ENCODE measurements around the gene PHRF1.

Gene PHRF1

GRCh38 chr11:617199-617911 lies 41.1 kb downstream of the PHRF1 start:
- no peak for DNase-seq

GRCh38 chr11:617912-618682 lies 41.8 kb downstream of the PHRF1 start:
- DNase-seq, result no peak

- no peak for DNase-seq
Measured at GRCh38 chr11:618856-619627, 42.8 kb downstream of the PHRF1 start.

GRCh38 chr11:619628-620050 lies 43.4 kb downstream of the PHRF1 start:
- no peak for DNase-seq

GRCh38 chr11:620201-620600 lies 43.9 kb downstream of the PHRF1 start:
- DNase-seq, result no peak

- peak; percentile 31 for DNase-seq
Measured at GRCh38 chr11:620935-621814, 44.9 kb downstream of the PHRF1 start.

GRCh38 chr11:621838-622237 lies 45.6 kb downstream of the PHRF1 start:
- no peak for DNase-seq

GRCh38 chr11:623349-623869 lies 47.1 kb downstream of the PHRF1 start:
- no peak for DNase-seq

GRCh38 chr11:623999-624704 lies 47.9 kb downstream of the PHRF1 start:
- DNase-seq, result no peak

GRCh38 chr11:624705-625635 lies 48.7 kb downstream of the PHRF1 start, which contains the start of gene CDHR5:
TSS of gene CDHR5 (minus strand) at chr11:624955. CDS start at chr11:624902, 53 bp downstream.
- DNase-seq, result no peak

GRCh38 chr11:625636-626268 lies 49.5 kb downstream of the PHRF1 start:
- no peak for DNase-seq

- DNase-seq, result no peak
Measured at GRCh38 chr11:626475-627307, 50.4 kb downstream of the PHRF1 start, which contains the start of gene SCT. TSS of gene SCT (minus strand) at chr11:627181. CDS start at chr11:627143, 38 bp downstream.

GRCh38 chr11:627308-627576 lies 51.0 kb downstream of the PHRF1 start:
- DNase-seq, result no peak

- no peak for DNase-seq
Measured at GRCh38 chr11:628056-628455, 51.8 kb downstream of the PHRF1 start.

- no peak for DNase-seq
Measured at GRCh38 chr11:629237-629583, 52.9 kb downstream of the PHRF1 start.

- no peak for DNase-seq
Measured at GRCh38 chr11:630871-631270, 54.6 kb downstream of the PHRF1 start.

GRCh38 chr11:635945-636510 lies 59.8 kb downstream of the PHRF1 start:
- DNase-seq, result no peak

GRCh38 chr11:636511-637332 lies 60.5 kb downstream of the PHRF1 start, which contains the start of gene DRD4:
TSS of gene DRD4 (plus strand) at chr11:637269. CDS start at chr11:637305, 36 bp downstream.
- peak; percentile 64 for DNase-seq

All from suppressor macrophage treated with lipopolysaccharide for 4 hours (primary cell).